GM19240 (cell line): ENCODE data around the gene DDHD1.
"Not testable (repeated sequence)": the region's sequence is repeated elsewhere in the genome, so short reads cannot be mapped to it uniquely, and the experiment has no call there.

Experiments used
- DNase-seq: peaks from one replicate; pipeline ENCODE4 v3.0.0; 2011; ENCODE audit warnings: low spot score; ENCODE audit not compliant: insufficient read length

The DDHD1 gene

GRCh38 chr14:53152184-53152886 is 788 bp downstream of the DDHD1 start:
- DNase-seq: no peak

GRCh38 chr14:53151523-53152183 is 1.5 kb downstream of the DDHD1 start:
- no peak for DNase-seq

GRCh38 chr14:53149668-53150316 is 3.3 kb downstream of the DDHD1 start:
- no peak for DNase-seq

GRCh38 chr14:53148671-53149070 is 4.5 kb downstream of the DDHD1 start:
- DNase-seq: no peak

- no peak for DNase-seq
These were observed 5.2 kb downstream of the DDHD1 start for GRCh38 chr14:53147893-53148292.

GRCh38 chr14:53147208-53147607 is 5.9 kb downstream of the DDHD1 start:
- DNase-seq: no peak

GRCh38 chr14:53146739-53147138 is 6.4 kb downstream of the DDHD1 start:
- no peak for DNase-seq

GRCh38 chr14:53144244-53144643 is 8.9 kb downstream of the DDHD1 start:
- DNase-seq: no peak

- DNase-seq: no peak
These were observed 12.5 kb downstream of the DDHD1 start for GRCh38 chr14:53140585-53140984.

- no peak for DNase-seq
These were observed 15.4 kb downstream of the DDHD1 start for GRCh38 chr14:53137568-53138203.

GRCh38 chr14:53130491-53130890 is 22.6 kb downstream of the DDHD1 start:
- DNase-seq: not testable (repeated sequence)

- DNase-seq: no peak
These were observed 24.7 kb downstream of the DDHD1 start for GRCh38 chr14:53128303-53129028.

GRCh38 chr14:53127832-53128231 is 25.3 kb downstream of the DDHD1 start:
- no peak for DNase-seq

GRCh38 chr14:53127151-53127550 is 26.0 kb downstream of the DDHD1 start:
- no peak for DNase-seq

- no peak for DNase-seq
These were observed 26.4 kb downstream of the DDHD1 start for GRCh38 chr14:53126731-53127130.

GRCh38 chr14:53124786-53125185 is 28.3 kb downstream of the DDHD1 start:
- no peak for DNase-seq

- not testable (repeated sequence) for DNase-seq
These were observed 31.7 kb downstream of the DDHD1 start for GRCh38 chr14:53121419-53121818.

- DNase-seq: not testable (repeated sequence)
These were observed 35.6 kb downstream of the DDHD1 start for GRCh38 chr14:53117479-53117878.

- DNase-seq: no peak
These were observed 39.1 kb downstream of the DDHD1 start for GRCh38 chr14:53113989-53114388.

GRCh38 chr14:53110096-53110495 is 43.0 kb downstream of the DDHD1 start:
- DNase-seq: no peak
